HepG2 (cell line): ENCODE results near the gene IQCN. TPM values are rescaled to one million over a fixed set of nuclear protein-coding genes. Genes with fewer than 3 reads are reported as not detected.

Experiments used
- ADNP ChIP-seq: sonication (generic); formaldehyde crosslinking; IDR thresholded peaks from 2 replicates; pipeline ENCODE4 v1.4.0; 2020; ENCODE audit warnings: missing genetic modification reagents
- DNMT3B ChIP-seq: conservative IDR thresholded peaks from 2 replicates; pipeline ENCODE4 v1.6.1; 2016; ENCODE audit warnings: missing biosample characterization, control low read depth
- HMGXB4 ChIP-seq, 2 experiments: sonication (generic) in 1 of 2; formaldehyde crosslinking in 1 of 2; IDR thresholded peaks; 2 replicates each; pipeline versions ENCODE4 v1.4.0 to v1.6.1; 2018 to 2020; ENCODE audit warnings: missing genetic modification reagents in 2 of 2, borderline replicate concordance in 1 of 2, low read depth in 1 of 2, mild to moderate bottlenecking in 1 of 2, missing biosample characterization in 1 of 2
- IKZF5 ChIP-seq: IDR thresholded peaks from 2 replicates; pipeline ENCODE4 v1.6.1; 2018; ENCODE audit warnings: missing genetic modification reagents, mild to moderate bottlenecking, missing compliant biosample characterization
- RBM22 ChIP-seq: fragments of 200-400 bp; formaldehyde crosslinking; optimal IDR thresholded peaks from 2 replicates; pipeline ENCODE3; 2017; ENCODE audit warnings: mild to moderate bottlenecking, low read length, moderate library complexity
- RCOR2 ChIP-seq: IDR thresholded peaks from 2 replicates; pipeline ENCODE4 v1.6.1; 2016; ENCODE audit warnings: missing biosample characterization, missing genetic modification reagents
- SP4 ChIP-seq: sonication (generic); formaldehyde crosslinking; IDR thresholded peaks from 2 replicates; pipeline ENCODE4 v1.8.1; 2023; ENCODE audit warnings: mild to moderate bottlenecking, missing genetic modification reagents
- U2AF2 ChIP-seq: fragments of 200-400 bp; formaldehyde crosslinking; IDR thresholded peaks from 2 replicates; pipeline ENCODE4 v1.6.1; 2017; ENCODE audit warnings: low read depth, mild to moderate bottlenecking, low read length
- ZBTB26 ChIP-seq: IDR thresholded peaks from 2 replicates; pipeline ENCODE4 v1.6.1; 2016; ENCODE audit warnings: missing compliant biosample characterization, missing genetic modification reagents, borderline replicate concordance
- ZBTB38 ChIP-seq: sonication (generic); formaldehyde crosslinking; IDR thresholded peaks from 2 replicates; pipeline ENCODE4 v1.5.1; 2020; ENCODE audit warnings: mild to moderate bottlenecking, missing genetic modification reagents
- ZFYVE20 ChIP-seq: sonication (generic); formaldehyde crosslinking; IDR thresholded peaks from 2 replicates; pipeline ENCODE4 v1.8.0; 2023; ENCODE audit warnings: low read depth, mild to moderate bottlenecking, moderate library complexity, missing genetic modification reagents, borderline replicate concordance
- ZNF280D ChIP-seq: sonication (generic); formaldehyde crosslinking; IDR thresholded peaks from 2 replicates; pipeline ENCODE4 v1.5.1; 2020; ENCODE audit warnings: mild to moderate bottlenecking, missing genetic modification reagents
- ZNF557 ChIP-seq: sonication (generic); formaldehyde crosslinking; IDR thresholded peaks from 2 replicates; pipeline ENCODE4 v1.4.0; 2020; ENCODE audit warnings: missing genetic modification reagents
- ZNF558 ChIP-seq: sonication (generic); formaldehyde crosslinking; IDR thresholded peaks from 2 replicates; pipeline ENCODE4 v1.9.0; 2022; ENCODE audit warnings: mild to moderate bottlenecking, missing genetic modification reagents, borderline replicate concordance
- polyA plus RNA-seq, 8 experiments: library from polyadenylated mRNA; depleted of rRNA in 3 of 8; stranded (reverse) in 7 of 8; unstranded in 1 of 8; fragments of >200 nt; fragmentation: Illumina TruSeq in 4 of 8; extraction: Trizol in 4 of 8; gene quantifications; 2 replicates each; pipeline versions ENCODE4 v1.2.1 to v1.2.3, GENCODE V29; 2011 to 2016; ENCODE audit warnings: low read depth in 4 of 8, missing spikeins in 1 of 8, mixed read lengths in 1 of 8; ENCODE audit not compliant: insufficient read depth in 1 of 8
- total RNA-seq, 5 experiments: library from RNA; depleted of rRNA; stranded (reverse); fragments of >200 nt; fragmentation: Illumina TruSeq; extraction: Trizol; gene quantifications; 2 replicates each; pipeline ENCODE4 v1.2.3, GENCODE V29; 2016; ENCODE audit warnings: low read depth in 1 of 5
- TF ChIP-seq, protein P1 (sequence below): IDR thresholded peaks from 2 replicates; pipeline ENCODE4 v1.6.1; 2016; ENCODE audit warnings: low read depth

The IQCN gene
- total and polyA plus RNA-seq, 2 of the 13 experiments (the other 11 are each of a cell fraction or from before 2014, with no cell fraction given) = 0.04 to 0.18 TPM

DNA sequence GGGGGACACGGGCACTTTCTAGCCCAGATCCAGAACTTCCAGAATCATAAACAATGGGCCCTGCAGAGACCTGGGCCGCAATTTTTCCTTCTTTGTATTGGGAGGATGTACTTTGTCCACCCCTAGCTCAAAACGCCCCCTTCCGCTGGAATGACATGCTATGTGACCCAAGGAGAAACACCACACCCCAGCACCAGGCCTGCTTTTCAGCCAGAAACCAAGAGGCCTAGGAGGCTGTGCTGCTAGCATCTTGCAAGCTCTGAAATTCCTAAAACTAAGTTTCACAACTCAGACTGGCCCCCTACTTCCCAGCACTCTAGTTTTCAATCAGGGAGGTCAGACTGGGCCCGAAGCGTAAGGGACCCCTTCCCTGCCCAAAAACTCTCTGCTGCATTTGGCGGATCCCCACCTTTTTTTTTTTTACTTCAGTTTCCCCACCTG, 48.1 kb upstream of the IQCN start (continued):
- TF ChIP-seq, protein P1, sequence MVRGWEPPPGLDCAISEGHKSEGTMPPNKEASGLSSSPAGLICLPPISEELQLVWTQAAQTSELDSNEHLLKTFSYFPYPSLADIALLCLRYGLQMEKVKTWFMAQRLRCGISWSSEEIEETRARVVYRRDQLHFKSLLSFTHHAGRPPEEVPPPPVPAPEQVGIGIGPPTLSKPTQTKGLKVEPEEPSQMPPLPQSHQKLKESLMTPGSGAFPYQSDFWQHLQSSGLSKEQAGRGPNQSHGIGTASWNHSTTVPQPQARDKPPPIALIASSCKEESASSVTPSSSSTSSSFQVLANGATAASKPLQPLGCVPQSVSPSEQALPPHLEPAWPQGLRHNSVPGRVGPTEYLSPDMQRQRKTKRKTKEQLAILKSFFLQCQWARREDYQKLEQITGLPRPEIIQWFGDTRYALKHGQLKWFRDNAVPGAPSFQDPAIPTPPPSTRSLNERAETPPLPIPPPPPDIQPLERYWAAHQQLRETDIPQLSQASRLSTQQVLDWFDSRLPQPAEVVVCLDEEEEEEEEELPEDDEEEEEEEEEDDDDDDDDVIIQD = 0 out of 2 replicates have a peak, but pooled peaks have one; percentile 35
- TF ChIP-seq ADNP = 0 out of 2 replicates have a peak, but pooled peaks have one; percentile 15
- TF ChIP-seq RBM22 = no peak
- no peak for TF ChIP-seq SP4 (CRISPR knock-in tag)
- peak; percentile 43; the same call in 1 of the 2 replicates for TF ChIP-seq RCOR2 (CRISPR knock-in tag)
- peak; percentile 37; the same call in 1 of the 2 replicates for TF ChIP-seq ZBTB26
- no peak for TF ChIP-seq ZNF558 (CRISPR knock-in tag)
- no peak for TF ChIP-seq U2AF2
- TF ChIP-seq ZNF280D = no peak
- no peak for TF ChIP-seq ZFYVE20 (CRISPR knock-in tag)
- TF ChIP-seq IKZF5 (CRISPR knock-in tag) = no peak
- TF ChIP-seq ZBTB38 = no peak
- peak in 1 of 2 experiments; percentile 24; a peak in 1 of 4 replicates for TF ChIP-seq HMGXB4 (CRISPR knock-in tag; IDR thresholded peaks at IDR 0.05; ENCODE audit: borderline replicate concordance in 1 of 2, low read depth in 1 of 2)
- TF ChIP-seq DNMT3B = no peak
- TF ChIP-seq ZNF557 (CRISPR knock-in tag) = 0 out of 2 replicates have a peak, but pooled peaks have one; percentile 1
